Adipocyte (in vitro differentiated cells): Measurements from ENCODE around the gene AIG1.
"Not testable (repeated sequence)": the region's sequence is repeated elsewhere in the genome, so short reads cannot be mapped to it uniquely, and the experiment has no call there.

Experiments used
- DNase-seq: peaks from one replicate; pipeline ENCODE4 v3.0.0-alpha.2; 2015; ENCODE audit warnings: low read depth
- H3K27me3 ChIP-seq: replicated peaks from 2 replicates; pipeline ENCODE4 v1.7.0; 2013; ENCODE audit warnings: mild to moderate bottlenecking, low read length, moderate library complexity; ENCODE audit not compliant: control insufficient read depth, insufficient read depth
- H3K36me3 ChIP-seq: 2 replicates; pipeline ENCODE4 v1.7.0; 2013; ENCODE audit warnings: low read length, mild to moderate bottlenecking, moderate library complexity; ENCODE audit not compliant: control insufficient read depth, insufficient read depth, severe bottlenecking
- H3K4me1 ChIP-seq: 2 replicates; pipeline ENCODE4 v1.7.0; 2013; ENCODE audit warnings: mild to moderate bottlenecking, low read length, moderate library complexity; ENCODE audit not compliant: control insufficient read depth, insufficient read depth
- H3K4me3 ChIP-seq: 2 replicates; pipeline ENCODE4 v1.7.0; 2013; ENCODE audit warnings: mild to moderate bottlenecking, low read length, moderate library complexity
- H3K9ac ChIP-seq: 2 replicates; pipeline ENCODE4 v1.7.0; 2013; ENCODE audit warnings: mild to moderate bottlenecking, low read length, moderate library complexity
- H3K9me3 ChIP-seq: 2 replicates; pipeline ENCODE4 v1.7.0; 2013; ENCODE audit warnings: mild to moderate bottlenecking, low read length, moderate library complexity; ENCODE audit not compliant: control insufficient read depth

The AIG1 gene

GRCh38 chr6:143037470-143037869 lies 23.2 kb upstream of the AIG1 start:
- H3K4me3 ChIP-seq, result no peak overlapping the region
- no peaks in the 10 kb centered on the region for H3K4me1 ChIP-seq
- H3K27me3 ChIP-seq, result no peaks in the 10 kb centered on the region
- no peak for DNase-seq
- no peak overlapping the region for H3K9ac ChIP-seq
- H3K36me3 ChIP-seq, result no peaks in the 10 kb centered on the region
- no peaks in the 10 kb centered on the region for H3K9me3 ChIP-seq

- no peak overlapping the region for H3K9ac ChIP-seq
- H3K9me3 ChIP-seq, result no peaks in the 10 kb centered on the region
- no peaks in the 10 kb centered on the region for H3K4me1 ChIP-seq
- H3K36me3 ChIP-seq, result no peaks in the 10 kb centered on the region
- no peak overlapping the region for H3K4me3 ChIP-seq
- H3K27me3 ChIP-seq, result no peaks in the 10 kb centered on the region
- DNase-seq, result no peak
These were observed 21.9 kb upstream of the AIG1 start for GRCh38 chr6:143038833-143039232.

GRCh38 chr6:143039548-143039947 lies 21.1 kb upstream of the AIG1 start:
- no peak overlapping the region for H3K4me3 ChIP-seq
- no peak for DNase-seq
- H3K9ac ChIP-seq, result no peak overlapping the region
- H3K9me3 ChIP-seq, result no peaks in the 10 kb centered on the region
- no peaks in the 10 kb centered on the region for H3K36me3 ChIP-seq
- no peaks in the 10 kb centered on the region for H3K4me1 ChIP-seq
- H3K27me3 ChIP-seq, result no peaks in the 10 kb centered on the region

GRCh38 chr6:143040018-143040417 lies 20.7 kb upstream of the AIG1 start:
- Histone ChIP-seq H3K4me1 (no peaks in the 10 kb centered on the region), H3K27me3 (no peaks in the 10 kb centered on the region), H3K4me3 (no peak overlapping the region), H3K36me3 (no peaks in the 10 kb centered on the region), H3K9me3 (no peaks in the 10 kb centered on the region), H3K9ac (no peak overlapping the region)
- DNase-seq, result no peak

- H3K4me3 ChIP-seq, DNase-seq, H3K9me3 ChIP-seq, H3K36me3 ChIP-seq, H3K4me1 ChIP-seq, H3K9ac ChIP-seq, H3K27me3 ChIP-seq: not testable (repeated sequence)
These were observed 16.3 kb upstream of the AIG1 start for GRCh38 chr6:143044345-143044744.

- peaks cover 6% of the 10 kb centered on the region for H3K9me3 ChIP-seq
- H3K4me1 ChIP-seq, result no peaks in the 10 kb centered on the region
- DNase-seq, result no peak
- H3K36me3 ChIP-seq, result no peaks in the 10 kb centered on the region
- H3K4me3 ChIP-seq, result no peak overlapping the region
- H3K27me3 ChIP-seq, result no peaks in the 10 kb centered on the region
- H3K9ac ChIP-seq, result no peak overlapping the region
These were observed 11.1 kb upstream of the AIG1 start for GRCh38 chr6:143049611-143050010.

- Histone ChIP-seq H3K4me1 (no peaks in the 10 kb centered on the region), H3K4me3 (no peak overlapping the region), H3K36me3 (no peaks in the 10 kb centered on the region), H3K27me3 (no peaks in the 10 kb centered on the region), H3K9ac (no peak overlapping the region), H3K9me3 (peaks cover 6% of the 10 kb centered on the region)
- no peak for DNase-seq
These were observed 10.2 kb upstream of the AIG1 start for GRCh38 chr6:143050509-143050908.

- Histone ChIP-seq H3K9me3 (peaks cover 6% of the 10 kb centered on the region), H3K4me3 (no peak overlapping the region), H3K9ac (no peak overlapping the region), H3K36me3 (no peaks in the 10 kb centered on the region), H3K27me3 (no peaks in the 10 kb centered on the region), H3K4me1 (no peaks in the 10 kb centered on the region)
- no peak for DNase-seq
These were observed 8.4 kb upstream of the AIG1 start for GRCh38 chr6:143052282-143052681.

GRCh38 chr6:143053856-143054255 lies 6.8 kb upstream of the AIG1 start:
- Histone ChIP-seq H3K9me3 (no peaks in the 10 kb centered on the region), H3K27me3 (no peaks in the 10 kb centered on the region), H3K36me3 (no peaks in the 10 kb centered on the region), H3K4me3 (no peak overlapping the region), H3K9ac (no peak overlapping the region), H3K4me1 (no peaks in the 10 kb centered on the region)
- no peak for DNase-seq

GRCh38 chr6:143054329-143054728 lies 6.4 kb upstream of the AIG1 start:
- H3K4me1 ChIP-seq, result no peaks in the 10 kb centered on the region
- no peak for DNase-seq

GRCh38 chr6:143055213-143055612 lies 5.5 kb upstream of the AIG1 start:
- no peaks in the 10 kb centered on the region for H3K9me3 ChIP-seq
- DNase-seq, result no peak
- peaks cover 6% of the 10 kb centered on the region for H3K4me1 ChIP-seq
- H3K4me3 ChIP-seq, result no peak overlapping the region
- no peaks in the 10 kb centered on the region for H3K27me3 ChIP-seq
- no peaks in the 10 kb centered on the region for H3K36me3 ChIP-seq
- no peak overlapping the region for H3K9ac ChIP-seq

More at GRCh38 chr6:143054329-143054728, 6.4 kb upstream of the AIG1 start:
- no peaks in the 10 kb centered on the region for H3K27me3 ChIP-seq
- no peak overlapping the region for H3K4me3 ChIP-seq
- H3K36me3 ChIP-seq, result no peaks in the 10 kb centered on the region
- no peaks in the 10 kb centered on the region for H3K9me3 ChIP-seq
- H3K9ac ChIP-seq, result no peak overlapping the region

- H3K36me3 ChIP-seq, result no peaks in the 10 kb centered on the region
- H3K27me3 ChIP-seq, result no peaks in the 10 kb centered on the region
- no peak overlapping the region for H3K9ac ChIP-seq
- H3K9me3 ChIP-seq, result no peaks in the 10 kb centered on the region
- H3K4me3 ChIP-seq, result no peak overlapping the region
- no peak for DNase-seq
- H3K4me1 ChIP-seq, result peaks cover 6% of the 10 kb centered on the region
These were observed 4.8 kb upstream of the AIG1 start for GRCh38 chr6:143055891-143056290.
